Measurements from ENCODE around the gene BPIFB4.
"Not testable (repeated sequence)": the region's sequence is repeated elsewhere in the genome, so short reads cannot be mapped to it uniquely, and the experiment has no call there.

GRCh38 chr20:33115501-33115900, 36.1 kb downstream of the BPIFB4 start:
- TF ChIP-seq CHD1 (IDR thresholded peaks at IDR 0.05; ENCODE audit: low read depth, low read length); CTCF (conservative IDR thresholded peaks at IDR 0.05; ENCODE audit: low read depth, low read length): not testable (repeated sequence)

All from IMR-90 (cell line).